Activated T-cell treated with anti-CD3 and anti-CD28 coated beads for 1 hour (primary cell): Measurements from ENCODE around the gene KNTC1.
"Not testable (repeated sequence)": the region's sequence is repeated elsewhere in the genome, so short reads cannot be mapped to it uniquely, and the experiment has no call there.

Experiments
- DNase-seq: peaks from one replicate; pipeline ENCODE4 v3.0.0-alpha.2; 2020; ENCODE audit warnings: low read depth

Gene KNTC1

GRCh38 chr12:122563361-122563760 lies 36.3 kb downstream of the KNTC1 start:
- no peak for DNase-seq

GRCh38 chr12:122566816-122567215 lies 39.8 kb downstream of the KNTC1 start:
- DNase-seq: not testable (repeated sequence)

- no peak for DNase-seq
Measured at GRCh38 chr12:122569288-122569687, 42.2 kb downstream of the KNTC1 start.

- DNase-seq: not testable (repeated sequence)
Measured at GRCh38 chr12:122570006-122570405, 43.0 kb downstream of the KNTC1 start.

- no peak for DNase-seq
Measured at GRCh38 chr12:122571821-122572220, 44.8 kb downstream of the KNTC1 start.

- DNase-seq: not testable (repeated sequence)
Measured at GRCh38 chr12:122583294-122583693, 56.2 kb downstream of the KNTC1 start.

GRCh38 chr12:122584177-122584863 lies 57.3 kb downstream of the KNTC1 start:
- DNase-seq: no peak

- DNase-seq: no peak
Measured at GRCh38 chr12:122590990-122591389, 63.9 kb downstream of the KNTC1 start.

GRCh38 chr12:122591966-122592365 lies 64.9 kb downstream of the KNTC1 start:
- not testable (repeated sequence) for DNase-seq

- not testable (repeated sequence) for DNase-seq
Measured at GRCh38 chr12:122592543-122592942, 65.5 kb downstream of the KNTC1 start.

GRCh38 chr12:122593910-122594309 lies 66.9 kb downstream of the KNTC1 start:
- no peak for DNase-seq

GRCh38 chr12:122596838-122597237 lies 69.8 kb downstream of the KNTC1 start:
- DNase-seq: no peak

- no peak for DNase-seq
Measured at GRCh38 chr12:122602456-122602855, 75.4 kb downstream of the KNTC1 start.

GRCh38 chr12:122604993-122605392 lies 77.9 kb downstream of the KNTC1 start:
- DNase-seq: no peak

GRCh38 chr12:122609732-122610131 lies 82.7 kb downstream of the KNTC1 start:
- DNase-seq: no peak

- no peak for DNase-seq
Measured at GRCh38 chr12:122610207-122610606, 83.2 kb downstream of the KNTC1 start.

GRCh38 chr12:122610911-122611310 lies 83.9 kb downstream of the KNTC1 start:
- DNase-seq: no peak

- DNase-seq: no peak
Measured at GRCh38 chr12:122614839-122615238, 87.8 kb downstream of the KNTC1 start.

- no peak for DNase-seq
Measured at GRCh38 chr12:122615780-122616179, 88.7 kb downstream of the KNTC1 start.

- DNase-seq: no peak
Measured at GRCh38 chr12:122635471-122635870, 108.4 kb downstream of the KNTC1 start.

- DNase-seq: no peak
Measured at GRCh38 chr12:122643207-122643805, 116.3 kb downstream of the KNTC1 start.

- peak; percentile 2 for DNase-seq
Measured at GRCh38 chr12:122646517-122647217, 119.6 kb downstream of the KNTC1 start.

GRCh38 chr12:122651520-122652224 lies 124.6 kb downstream of the KNTC1 start:
- no peak for DNase-seq
